Testis (tissue), 2 donors: Measurements from ENCODE around the gene PPM1D.

Experiments used
- CTCF ChIP-seq, 3 experiments: fragments of 450-650 bp in 2 of 3; fragments of 200-600 bp in 1 of 3; sonication (generic) in 1 of 3; IDR thresholded peaks; one replicate each; pipeline ENCODE4 v1.5.1; 2016 to 2019; ENCODE audit warnings: antibody characterized with exemption in 3 of 3, mild to moderate bottlenecking in 2 of 3, moderate library complexity in 1 of 3
- POLR2A ChIP-seq: fragments of 450-650 bp; IDR thresholded peaks from one replicate; pipeline ENCODE4 v1.6.1; 2017; ENCODE audit warnings: antibody characterized with exemption, mild to moderate bottlenecking, moderate library complexity

GRCh38 chr17:60713608-60714007, 113.6 kb downstream of the PPM1D start:
- TF ChIP-seq CTCF (IDR thresholded peaks at IDR 0.05) = no peak
- TF ChIP-seq POLR2A = no peak
